Neuron (in vitro differentiated cells): ENCODE measurements around the gene SPDYE3.
"Not testable (repeated sequence)": the region's sequence is repeated elsewhere in the genome, so short reads cannot be mapped to it uniquely, and the experiment has no call there.

Source experiments
- H2AFZ ChIP-seq: one replicate; pipeline ENCODE4 v1.6.1; 2013; ENCODE audit warnings: low read depth, mild to moderate bottlenecking, inconsistent platforms, low read length, moderate library complexity
- H3K27me3 ChIP-seq: one replicate; pipeline ENCODE4 v1.6.1; 2013; ENCODE audit warnings: low read length; ENCODE audit not compliant: insufficient read depth
- H3K36me3 ChIP-seq: one replicate; pipeline ENCODE4 v1.6.1; 2013; ENCODE audit warnings: low read length; ENCODE audit not compliant: insufficient read depth
- H3K4me1 ChIP-seq: one replicate; pipeline ENCODE4 v1.6.1; 2013; ENCODE audit warnings: low read length; ENCODE audit not compliant: insufficient read depth
- H3K4me3 ChIP-seq: 2 replicates; pipeline ENCODE4 v1.5.1; 2013; ENCODE audit warnings: mild to moderate bottlenecking, low read length, moderate library complexity
- H3K9me3 ChIP-seq: one replicate; pipeline ENCODE4 v1.6.1; 2013; ENCODE audit warnings: low read length

Gene SPDYE3

GRCh38 chr7:100363797-100364196, 56.3 kb downstream of the SPDYE3 start:
- peaks cover 48% of the 10 kb centered on the region for H3K36me3 ChIP-seq
- not testable (repeated sequence) for H3K4me1 ChIP-seq, H3K9me3 ChIP-seq, H2AFZ ChIP-seq, H3K27me3 ChIP-seq, H3K4me3 ChIP-seq

- Histone ChIP-seq H3K36me3 (peaks cover 41% of the 10 kb centered on the region), H3K9me3 (no peaks in the 10 kb centered on the region), H2AFZ (no peak overlapping the region)
Observed at GRCh38 chr7:100364480-100364879, 57.0 kb downstream of the SPDYE3 start.

GRCh38 chr7:100365998-100366367, 58.5 kb downstream of the SPDYE3 start:
- H3K9me3 ChIP-seq, H3K4me1 ChIP-seq, H3K4me3 ChIP-seq, H3K27me3 ChIP-seq, H2AFZ ChIP-seq: not testable (repeated sequence)
- peaks cover 29% of the 10 kb centered on the region for H3K36me3 ChIP-seq

More at GRCh38 chr7:100364480-100364879, 57.0 kb downstream of the SPDYE3 start:
- Histone ChIP-seq H3K27me3 (no peaks in the 10 kb centered on the region), H3K4me3 (no peak overlapping the region), H3K4me1 (no peaks in the 10 kb centered on the region)

GRCh38 chr7:100366411-100367250, 59.1 kb downstream of the SPDYE3 start:
- Histone ChIP-seq H3K36me3 (peaks cover 23% of the 10 kb centered on the region), H3K4me3 (no peak overlapping the region), H3K4me1 (peaks cover 3% of the 10 kb centered on the region), H3K9me3 (no peaks in the 10 kb centered on the region), H3K27me3 (no peaks in the 10 kb centered on the region), H2AFZ (no peak overlapping the region)

GRCh38 chr7:100367251-100367620, 59.7 kb downstream of the SPDYE3 start:
- Histone ChIP-seq H3K9me3 (no peaks in the 10 kb centered on the region), H3K4me1 (peaks cover 3% of the 10 kb centered on the region), H2AFZ (no peak overlapping the region), H3K4me3 (no peak overlapping the region), H3K36me3 (peaks cover 17% of the 10 kb centered on the region), H3K27me3 (no peaks in the 10 kb centered on the region)

- no peaks in the 10 kb centered on the region for H3K9me3 ChIP-seq
- H3K4me3 ChIP-seq: no peak overlapping the region
- H3K4me1 ChIP-seq: peaks cover 6% of the 10 kb centered on the region
- no peaks in the 10 kb centered on the region for H3K27me3 ChIP-seq
- no peak overlapping the region for H2AFZ ChIP-seq
- H3K36me3 ChIP-seq: peaks cover 17% of the 10 kb centered on the region
Observed at GRCh38 chr7:100367676-100368613, 60.4 kb downstream of the SPDYE3 start.

- H3K36me3 ChIP-seq: peaks cover 10% of the 10 kb centered on the region
- no peak overlapping the region for H3K4me3 ChIP-seq
- peaks cover 13% of the 10 kb centered on the region for H3K4me1 ChIP-seq
- no peak overlapping the region for H2AFZ ChIP-seq
- no peaks in the 10 kb centered on the region for H3K9me3 ChIP-seq
- H3K27me3 ChIP-seq: no peaks in the 10 kb centered on the region
Observed at GRCh38 chr7:100369105-100369504, 61.6 kb downstream of the SPDYE3 start.

GRCh38 chr7:100370303-100370702, 62.8 kb downstream of the SPDYE3 start:
- H3K4me3 ChIP-seq: no peak overlapping the region
- H3K27me3 ChIP-seq: no peaks in the 10 kb centered on the region
- H2AFZ ChIP-seq: no peak overlapping the region
- H3K36me3 ChIP-seq: peaks cover 10% of the 10 kb centered on the region
- peaks cover 13% of the 10 kb centered on the region for H3K4me1 ChIP-seq
- no peaks in the 10 kb centered on the region for H3K9me3 ChIP-seq

- Histone ChIP-seq H3K4me3 (no peak overlapping the region), H3K27me3 (no peaks in the 10 kb centered on the region), H3K9me3 (no peaks in the 10 kb centered on the region), H2AFZ (no peak overlapping the region), H3K36me3 (peaks cover 10% of the 10 kb centered on the region), H3K4me1 (peaks cover 13% of the 10 kb centered on the region)
Observed at GRCh38 chr7:100370746-100371145, 63.2 kb downstream of the SPDYE3 start.

- Histone ChIP-seq H3K27me3 (no peaks in the 10 kb centered on the region), H3K36me3 (peaks cover 10% of the 10 kb centered on the region), H3K4me1 (peaks cover 13% of the 10 kb centered on the region), H3K4me3 (no peak overlapping the region), H2AFZ (no peak overlapping the region), H3K9me3 (no peaks in the 10 kb centered on the region)
Observed at GRCh38 chr7:100371561-100372171, 64.2 kb downstream of the SPDYE3 start.
